B cell (primary cell): ENCODE measurements around the gene IER5L. TPM values are rescaled to one million over a fixed set of nuclear protein-coding genes. Genes with fewer than 3 reads are reported as not detected.

Source experiments
- ATAC-seq: fragments of 200-7000 bp; cut with Tn5 transposase; one replicate; pipeline ENCODE4 v1.10.0; 2021; ENCODE audit warnings: low read depth, mild to moderate bottlenecking, moderate number of reproducible peaks, moderate library complexity
- CTCF ChIA-PET: fragments of 350-600 bp; sonication (Branson Sonifier 250); formaldehyde crosslinking; loops from one replicate; lab custom pipeline; 2021; ENCODE audit warnings: antibody characterized with exemption, inconsistent platforms; lab: Charles Lee
- POLR2A ChIA-PET: fragments of 350-600 bp; sonication (Branson Sonifier 250); formaldehyde crosslinking; loops from one replicate; lab custom pipeline; 2021; ENCODE audit warnings: antibody characterized with exemption; lab: Charles Lee
- DNase-seq: peaks from one replicate; pipeline ENCODE4 v3.0.0; 2013
- H2AFZ ChIP-seq: 2 replicates; pipeline ENCODE4 v1.6.1; 2012; ENCODE audit warnings: mild to moderate bottlenecking, low read depth, low read length; ENCODE audit not compliant: insufficient read depth, poor library complexity, severe bottlenecking
- H3K27ac ChIP-seq, 2 donors: 1 replicate in 1 of 2; 2 replicates in 1 of 2; pipeline ENCODE4 v1.5.1; 2012 to 2013; ENCODE audit warnings: low read length in 2 of 2, mild to moderate bottlenecking in 2 of 2, moderate library complexity in 1 of 2
- H3K27me3 ChIP-seq, 4 experiments: fragments of 200-600 bp in 1 of 4; sonication (generic) in 1 of 4; replicated peaks in 1 of 4; 1 replicate in 2 of 4; 2 replicates in 2 of 4; pipeline versions ENCODE4 v1.6.1 to v1.7.0; 2013 to 2016; ENCODE audit warnings: low read length in 3 of 4, mild to moderate bottlenecking in 2 of 4, mixed read lengths in 1 of 4, moderate library complexity in 1 of 4; ENCODE audit not compliant: insufficient read depth in 4 of 4, control insufficient read depth in 3 of 4; ENCODE audit errors: control extremely low read depth in 1 of 4
- H3K36me3 ChIP-seq, 2 experiments: replicated peaks in 1 of 2; 1 replicate in 1 of 2; 2 replicates in 1 of 2; pipeline versions ENCODE4 v1.6.1 to v1.7.1; 2013; ENCODE audit warnings: low read length in 1 of 2; ENCODE audit not compliant: insufficient read depth in 2 of 2, control insufficient read depth in 1 of 2; ENCODE audit errors: control extremely low read depth in 1 of 2, extremely low read depth in 1 of 2
- H3K4me1 ChIP-seq, 2 donors: fragments of 200-600 bp in 1 of 2; sonication (generic) in 1 of 2; 1 replicate in 1 of 2; 2 replicates in 1 of 2; pipeline versions ENCODE4 v1.5.1 to v1.6.1; 2013 to 2017; ENCODE audit warnings: low read length in 2 of 2; ENCODE audit not compliant: control insufficient read depth in 2 of 2, insufficient read depth in 2 of 2
- H3K4me2 ChIP-seq: replicated peaks from 2 replicates; pipeline ENCODE3; 2012; ENCODE audit warnings: mild to moderate bottlenecking, low read depth, low read length; ENCODE audit not compliant: poor library complexity, severe bottlenecking
- H3K4me3 ChIP-seq, 5 experiments: fragments of 200-600 bp in 1 of 5; sonication (generic) in 1 of 5; 1 replicate in 3 of 5; 2 replicates in 2 of 5; pipeline versions ENCODE4 v1.5.1 to v1.7.0; 2011 to 2016; ENCODE audit warnings: low read length in 4 of 5, mild to moderate bottlenecking in 4 of 5, low read depth in 2 of 5, control low read depth in 1 of 5, moderate library complexity in 1 of 5; ENCODE audit not compliant: insufficient read depth in 1 of 5; ENCODE audit errors: control extremely low read depth in 1 of 5, extremely low read depth in 1 of 5
- H3K79me2 ChIP-seq: fragments of 200-600 bp; sonication (generic); one replicate; pipeline ENCODE4 v1.6.0; 2016; ENCODE audit warnings: low read length; ENCODE audit not compliant: control insufficient read depth, insufficient read depth
- H3K9ac ChIP-seq: fragments of 200-600 bp; sonication (generic); 2 replicates; pipeline ENCODE4 v1.6.1; 2017; ENCODE audit warnings: mild to moderate bottlenecking, low read length, moderate library complexity
- H3K9me3 ChIP-seq, 3 donors: one replicate each; pipeline versions ENCODE4 v1.6.1 to v1.7.1; 2013; ENCODE audit warnings: low read length in 2 of 3; ENCODE audit not compliant: control insufficient read depth in 2 of 3, insufficient read depth in 1 of 3; ENCODE audit errors: control extremely low read depth in 1 of 3
- H4K20me1 ChIP-seq: 2 replicates; pipeline ENCODE4 v1.6.0; 2012; ENCODE audit warnings: mild to moderate bottlenecking, low read length; ENCODE audit not compliant: insufficient read depth, control insufficient read depth, poor library complexity, severe bottlenecking
- H3K27ac Mint-ChIP-seq: one replicate; pipeline ENCODE4 v1.8.0; 2021; ENCODE audit warnings: mixed read lengths
- H3K27me3 Mint-ChIP-seq: one replicate; pipeline ENCODE4 v1.8.0; 2021; ENCODE audit warnings: mixed read lengths
- H3K4me1 Mint-ChIP-seq: one replicate; pipeline ENCODE4 v1.8.0; 2021; ENCODE audit warnings: mixed read lengths
- H3K4me3 Mint-ChIP-seq: one replicate; pipeline ENCODE4 v1.8.0; 2021; ENCODE audit warnings: mixed read lengths
- H3K9me3 Mint-ChIP-seq: one replicate; pipeline ENCODE4 v1.8.0; 2022; ENCODE audit warnings: mixed read lengths; ENCODE audit not compliant: insufficient read depth
- EZH2 ChIP-seq: IDR thresholded peaks from 2 replicates; pipeline ENCODE4 v1.6.1; 2012; ENCODE audit warnings: borderline replicate concordance, low read depth, mild to moderate bottlenecking, moderate library complexity, low read length; ENCODE audit not compliant: insufficient read depth, poor library complexity, severe bottlenecking
- WGBS: methylation state at CpG from one replicate; pipeline ENCODE4 v1.1.5; 2013; ENCODE audit warnings: missing lambda C conversion rate; ENCODE audit not compliant: insufficient coverage; 5-methylcytosine and 5-hydroxymethylcytosine counted together
- intact Hi-C: fragments of 100-400 bp; cut with micrococcal nuclease; formaldehyde crosslinking; loops from one replicate; pipeline ENCODE4 v1.10.0; 2022
- polyA plus RNA-seq: library from polyadenylated mRNA; depleted of rRNA; stranded (reverse); fragments of >200 nt; gene quantifications from 2 replicates; pipeline ENCODE4 v1.2.3, GENCODE V29; 2012
- total RNA-seq, 2 donors: library from RNA; stranded (reverse); fragments of 120-200 nt in 1 of 2; gene quantifications; 1 replicate in 1 of 2; 2 replicates in 1 of 2; pipeline versions ENCODE4 v1.2.3 to v1.2.4, GENCODE V29; 2013 to 2022
- TF ChIP-seq, protein P1 (sequence below): fragments of 200-600 bp; IDR thresholded peaks from one replicate; pipeline ENCODE4 v1.8.0; 2022; ENCODE audit warnings: antibody characterized with exemption, mild to moderate bottlenecking

IER5L gene
- total and polyA plus RNA-seq, 2 donors (not counting 1 experiment from before 2014, with no cell fraction given): 1.5 to 12.9 TPM

GRCh38 chr9:129222819-129223218 is 44.8 kb upstream of the IER5L start:
- no peak overlapping the region for H3K4me2 ChIP-seq
- H3K9ac ChIP-seq: no peak overlapping the region
- DNase-seq: no peak
- H3K27ac ChIP-seq: no peak overlapping the region
- CTCF ChIA-PET: no interaction called here
- Mint-ChIP-seq H3K27me3 (peaks cover 35% of the 10 kb centered on the region), H3K27ac (no peak overlapping the region), H3K9me3 (no peaks in the 10 kb centered on the region), H3K4me1 (peaks cover 5% of the 10 kb centered on the region), H3K4me3 (no peak overlapping the region)
- 92% methylated on average over 10 of the region's 13 CpGs for WGBS
- H2AFZ ChIP-seq: no peak overlapping the region
- H3K36me3 ChIP-seq: no peaks in the 10 kb centered on the region
- no peaks in the 10 kb centered on the region for H3K9me3 ChIP-seq
- peaks cover 0 to 31% (median 0%) of the 10 kb centered on the region in 4 experiments for H3K27me3 ChIP-seq
- ATAC-seq: no peak
- H3K4me1 ChIP-seq: peaks cover 0 to 8% of the 10 kb centered on the region in 2 donors
- intact Hi-C loops: no loop called here
- POLR2A ChIA-PET: no interaction called here
- H3K4me3 ChIP-seq: no peak overlapping the region
- no peaks in the 10 kb centered on the region for H3K79me2 ChIP-seq
- TF ChIP-seq, protein P1, sequence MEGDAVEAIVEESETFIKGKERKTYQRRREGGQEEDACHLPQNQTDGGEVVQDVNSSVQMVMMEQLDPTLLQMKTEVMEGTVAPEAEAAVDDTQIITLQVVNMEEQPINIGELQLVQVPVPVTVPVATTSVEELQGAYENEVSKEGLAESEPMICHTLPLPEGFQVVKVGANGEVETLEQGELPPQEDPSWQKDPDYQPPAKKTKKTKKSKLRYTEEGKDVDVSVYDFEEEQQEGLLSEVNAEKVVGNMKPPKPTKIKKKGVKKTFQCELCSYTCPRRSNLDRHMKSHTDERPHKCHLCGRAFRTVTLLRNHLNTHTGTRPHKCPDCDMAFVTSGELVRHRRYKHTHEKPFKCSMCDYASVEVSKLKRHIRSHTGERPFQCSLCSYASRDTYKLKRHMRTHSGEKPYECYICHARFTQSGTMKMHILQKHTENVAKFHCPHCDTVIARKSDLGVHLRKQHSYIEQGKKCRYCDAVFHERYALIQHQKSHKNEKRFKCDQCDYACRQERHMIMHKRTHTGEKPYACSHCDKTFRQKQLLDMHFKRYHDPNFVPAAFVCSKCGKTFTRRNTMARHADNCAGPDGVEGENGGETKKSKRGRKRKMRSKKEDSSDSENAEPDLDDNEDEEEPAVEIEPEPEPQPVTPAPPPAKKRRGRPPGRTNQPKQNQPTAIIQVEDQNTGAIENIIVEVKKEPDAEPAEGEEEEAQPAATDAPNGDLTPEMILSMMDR: no peak
- no peaks in the 10 kb centered on the region for H4K20me1 ChIP-seq

- 94% methylated on average over 11 of the region's 15 CpGs for WGBS
- Histone ChIP-seq H3K9me3 (no peaks in the 10 kb centered on the region), H3K9ac (no peak overlapping the region), H4K20me1 (no peaks in the 10 kb centered on the region), H3K4me2 (no peak overlapping the region), H3K27me3 (peaks cover 0 to 29% (median 0%) of the 10 kb centered on the region in 4 experiments), H3K27ac (no peak overlapping the region), H2AFZ (no peak overlapping the region), H3K4me3 (no peak overlapping the region), H3K79me2 (no peaks in the 10 kb centered on the region), H3K36me3 (no peaks in the 10 kb centered on the region), H3K4me1 (peaks cover 0 to 8% of the 10 kb centered on the region in 2 donors)
- H3K4me3 Mint-ChIP-seq: no peak overlapping the region
- intact Hi-C loops: no loop called here
- H3K9me3 Mint-ChIP-seq: no peaks in the 10 kb centered on the region
- no peak for ATAC-seq
- H3K27ac Mint-ChIP-seq: no peak overlapping the region
- TF ChIP-seq, protein P1: no peak
- TF ChIP-seq EZH2: no peak
- DNase-seq: no peak
- H3K4me1 Mint-ChIP-seq: peaks cover 5% of the 10 kb centered on the region
- H3K27me3 Mint-ChIP-seq: peaks cover 37% of the 10 kb centered on the region
- ChIA-PET POLR2A (no interaction called here), CTCF (interaction anchor here (1.5 kb wide), 1 partner anchor 48 kb away, joined by 5 read pairs; no protein-coding TSS in a partner anchor)
Measured at GRCh38 chr9:129221979-129222635, 44.0 kb upstream of the IER5L start.
